Fibroblast of skin of back (primary cell): ENCODE data around the gene GAN.

Source experiments
- DNase-seq: peaks from one replicate; pipeline ENCODE4 v3.0.0-alpha.2; 2013

The GAN gene

DNA sequence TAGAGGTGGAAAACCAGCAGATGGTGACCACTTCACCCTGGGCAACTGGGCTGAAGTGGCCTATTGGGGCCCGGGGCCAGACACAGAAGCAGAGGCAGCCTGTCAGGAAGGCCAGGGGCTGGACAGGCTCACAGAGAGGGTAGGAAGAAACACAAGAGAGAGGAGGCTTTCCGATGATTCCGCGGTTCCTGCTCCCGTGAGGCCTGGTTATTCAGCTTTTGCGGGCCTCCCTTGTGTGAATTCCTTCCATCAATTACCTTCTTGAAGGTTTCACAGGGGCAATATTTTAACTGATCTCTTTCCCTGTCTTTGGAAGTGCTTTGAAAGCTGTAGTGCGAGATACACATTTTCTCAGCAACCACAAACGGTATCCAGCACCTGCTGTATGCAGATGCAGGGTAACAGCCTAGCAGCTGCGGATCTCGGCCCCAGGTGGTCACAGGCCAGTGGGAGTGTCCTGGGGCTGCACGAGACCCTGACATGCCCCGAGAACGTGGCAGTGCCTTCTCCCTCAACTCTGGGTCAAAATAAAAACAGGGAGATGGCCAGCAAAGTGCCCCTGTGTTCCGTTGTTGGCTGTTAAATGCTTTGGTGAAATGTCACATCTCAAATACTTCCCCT lies 118.3 kb downstream of the GAN start:
- DNase-seq, result no peak

DNA sequence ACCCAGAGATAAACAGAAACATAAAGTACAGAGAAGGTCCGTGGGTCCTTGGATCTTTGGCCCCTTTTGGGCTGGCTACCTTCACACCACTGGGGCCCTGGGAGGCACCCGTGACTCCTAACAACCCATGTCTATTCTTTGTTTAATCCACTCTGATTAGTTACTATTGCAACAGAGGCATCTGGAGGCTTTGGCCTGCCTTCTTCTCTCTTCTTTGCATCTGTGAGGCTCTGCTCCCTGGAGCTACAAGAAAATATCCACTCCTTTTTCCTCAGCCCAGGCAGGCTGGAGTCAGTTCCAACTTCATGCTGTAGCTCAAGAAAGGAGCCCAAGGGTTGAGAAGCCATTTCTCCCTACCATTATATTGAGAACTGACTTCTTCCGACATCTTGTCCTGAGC lies 120.3 kb downstream of the GAN start:
- DNase-seq, result no peak

DNA sequence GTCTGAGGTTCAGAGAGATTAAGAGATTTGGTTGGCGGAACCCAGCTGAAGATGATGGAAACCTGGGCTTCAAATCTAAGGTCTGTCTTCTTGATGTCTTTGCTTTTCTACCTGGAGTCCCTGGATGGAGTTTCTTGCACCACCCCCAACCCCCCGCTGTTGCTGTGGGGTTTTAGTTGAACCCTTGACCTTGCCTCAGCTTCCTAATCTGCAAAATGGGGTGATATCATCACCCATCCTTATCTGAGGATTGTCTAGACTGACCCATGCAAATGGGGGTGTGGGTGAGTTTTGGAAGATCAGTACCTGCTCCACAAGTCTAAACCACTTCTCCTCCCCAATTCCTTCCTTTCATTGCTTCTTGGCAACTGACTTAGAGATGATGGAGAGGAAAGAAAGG lies 120.8 kb downstream of the GAN start:
- no peak for DNase-seq

DNA sequence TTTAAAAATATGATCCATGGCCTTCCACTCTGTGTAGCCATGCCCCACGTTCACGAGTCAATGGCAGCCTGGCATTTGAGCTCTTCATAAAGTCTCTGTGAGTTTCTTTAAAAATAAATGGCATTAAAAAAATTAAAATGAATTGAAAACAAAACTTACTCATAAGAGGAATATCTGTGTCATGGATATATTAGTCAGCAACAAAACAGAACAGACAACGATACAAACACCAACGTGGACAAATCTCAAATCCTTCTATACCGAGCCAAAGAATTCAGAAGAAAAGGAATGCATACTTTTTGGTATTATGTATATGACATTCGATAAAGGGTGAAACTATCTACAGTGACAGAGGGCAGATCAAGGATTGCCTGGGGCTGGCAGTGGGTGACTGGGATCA lies 121.6 kb downstream of the GAN start:
- peak; percentile 84 for DNase-seq

DNA sequence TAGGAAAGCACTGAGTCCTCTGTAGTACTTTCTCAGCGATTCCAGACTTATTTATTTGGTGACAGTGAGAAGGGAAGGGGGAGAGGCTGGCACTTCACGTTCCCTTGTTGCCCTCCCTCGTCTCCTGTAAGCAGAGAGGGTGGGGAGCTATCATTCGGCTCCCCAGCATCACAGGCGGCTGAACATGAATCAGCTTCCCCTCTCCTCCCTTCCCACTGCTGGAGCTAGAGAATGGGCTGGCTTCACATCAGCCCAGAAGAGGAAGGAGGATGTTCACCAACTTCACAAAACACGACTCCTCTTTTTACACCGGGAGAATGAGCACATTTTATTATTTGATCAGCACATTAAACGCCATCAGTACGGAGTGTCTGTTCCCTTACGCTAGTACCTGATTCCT lies 123.1 kb downstream of the GAN start:
- peak; percentile 37 for DNase-seq
